Measurements from ENCODE around the gene PLK5. TPM values are rescaled to one million over a fixed set of nuclear protein-coding genes. Genes with fewer than 3 reads are reported as not detected.

Gene PLK5
- total RNA-seq, 1 donor, result not detected

DNA sequence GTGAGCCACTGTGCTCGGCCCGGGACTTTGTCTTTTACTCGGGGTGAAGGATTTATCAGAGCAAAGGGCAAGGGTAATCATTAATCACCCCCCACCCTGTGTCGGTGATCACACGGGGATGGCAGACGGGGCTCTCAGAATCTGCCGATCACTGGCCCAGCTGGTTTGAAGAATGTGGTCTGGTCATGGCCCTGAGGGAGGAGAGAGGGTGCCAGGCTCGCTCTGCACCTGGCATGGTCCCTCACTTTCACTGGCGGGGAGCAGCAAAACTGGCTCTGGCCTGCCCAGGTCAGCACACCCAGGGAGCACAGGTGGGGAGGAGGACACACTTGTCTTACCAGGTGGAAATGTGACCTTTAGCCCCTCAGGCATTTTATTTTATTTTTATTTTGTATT, 22.7 kb upstream of the PLK5 start:
- Histone ChIP-seq H3K4me3 (ENCODE audit: low read length) (no peak overlapping the region), H3K9me3 (ENCODE audit: low read depth, low read length) (no peaks in the 10 kb centered on the region), H3K27me3 (ENCODE audit: insufficient read depth, low read length) (peaks cover 9% of the 10 kb centered on the region), H3K4me1 (ENCODE audit: insufficient read depth, low read length) (peaks cover 7% of the 10 kb centered on the region)

DNA sequence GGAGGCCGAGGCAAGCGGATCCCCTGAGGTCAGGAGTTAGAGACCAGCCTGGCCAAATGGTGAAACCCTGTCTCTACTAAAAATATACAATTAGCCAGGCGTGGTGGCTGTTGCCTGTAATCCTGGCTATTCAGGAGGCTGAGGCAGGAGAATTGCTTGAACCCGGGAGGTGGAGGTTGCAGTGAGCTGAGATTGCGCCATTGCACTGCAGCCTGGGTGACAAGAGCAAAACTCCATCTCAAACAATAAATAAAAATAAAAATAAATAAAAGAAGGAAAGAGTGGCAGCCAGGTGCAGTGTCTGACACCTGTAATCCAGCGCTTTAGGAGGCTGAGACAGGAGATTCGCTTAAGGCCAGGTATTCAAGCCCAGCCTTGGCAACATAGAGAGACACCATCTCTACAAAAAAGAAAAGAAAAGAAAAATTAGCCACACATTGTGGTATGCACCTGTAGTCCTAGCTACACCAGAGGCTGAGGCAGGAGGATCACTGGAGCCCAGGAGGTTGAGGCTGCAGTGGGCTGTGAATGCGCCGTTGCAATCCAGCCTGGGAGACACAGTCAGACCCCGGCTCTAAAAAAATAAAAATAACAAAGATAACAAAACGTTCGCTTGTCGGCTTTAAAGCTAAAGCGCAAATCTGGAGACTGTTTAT, 21.3 kb upstream of the PLK5 start:
- peaks cover 12% of the 10 kb centered on the region for H3K4me1 ChIP-seq (ENCODE audit: insufficient read depth, low read length)
- H3K4me3 ChIP-seq (ENCODE audit: low read length), result no peak overlapping the region
- H3K9me3 ChIP-seq (ENCODE audit: low read depth, low read length), result no peaks in the 10 kb centered on the region
- H3K27me3 ChIP-seq (ENCODE audit: insufficient read depth, low read length), result peaks cover 9% of the 10 kb centered on the region

DNA sequence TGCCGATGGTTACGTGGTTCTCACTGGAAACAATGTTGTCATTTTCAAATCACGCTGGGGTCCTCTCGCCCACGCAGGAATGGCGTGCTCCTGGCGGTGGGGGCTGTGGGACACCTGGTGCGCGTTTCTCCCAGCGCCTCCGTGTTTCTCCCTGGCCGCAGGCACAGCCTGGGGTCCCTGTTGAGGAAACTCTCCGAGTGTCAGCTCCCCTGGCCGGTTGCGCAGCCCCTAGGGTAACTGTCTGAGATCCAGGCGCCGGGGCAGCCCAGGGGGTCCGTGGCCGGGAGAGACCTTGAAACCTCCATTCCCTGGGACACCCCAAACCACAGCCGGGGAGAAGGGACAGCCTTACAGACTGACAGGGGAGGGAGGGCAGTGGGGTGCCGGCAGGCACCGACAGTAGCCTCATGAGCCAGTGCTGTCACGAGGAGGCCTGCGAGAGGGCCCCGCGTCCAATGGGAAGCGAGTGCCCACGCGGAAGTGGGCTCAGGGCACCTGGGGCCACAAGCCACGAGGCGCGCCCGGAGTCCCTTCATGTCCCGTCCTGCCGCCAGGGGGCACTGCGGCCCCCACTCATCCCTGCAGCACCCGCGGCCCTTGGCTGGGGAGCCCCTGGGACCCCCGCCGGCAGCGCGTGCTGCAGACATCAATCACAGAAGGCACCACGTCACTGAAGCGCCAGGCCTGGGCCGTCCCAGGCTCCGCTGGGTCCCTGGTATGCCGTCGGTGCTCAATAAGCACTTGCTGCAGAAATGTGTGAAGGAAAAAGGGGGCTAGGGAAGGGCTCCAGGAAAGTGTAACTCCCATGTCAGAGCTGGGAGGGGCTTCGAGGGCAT, 20.6 kb upstream of the PLK5 start:
- Histone ChIP-seq H3K27me3 (ENCODE audit: insufficient read depth, low read length) (peaks cover 9% of the 10 kb centered on the region), H3K4me1 (ENCODE audit: insufficient read depth, low read length) (peaks cover 17% of the 10 kb centered on the region), H3K9me3 (ENCODE audit: low read depth, low read length) (no peaks in the 10 kb centered on the region), H3K4me3 (ENCODE audit: low read length) (no peak overlapping the region)

DNA sequence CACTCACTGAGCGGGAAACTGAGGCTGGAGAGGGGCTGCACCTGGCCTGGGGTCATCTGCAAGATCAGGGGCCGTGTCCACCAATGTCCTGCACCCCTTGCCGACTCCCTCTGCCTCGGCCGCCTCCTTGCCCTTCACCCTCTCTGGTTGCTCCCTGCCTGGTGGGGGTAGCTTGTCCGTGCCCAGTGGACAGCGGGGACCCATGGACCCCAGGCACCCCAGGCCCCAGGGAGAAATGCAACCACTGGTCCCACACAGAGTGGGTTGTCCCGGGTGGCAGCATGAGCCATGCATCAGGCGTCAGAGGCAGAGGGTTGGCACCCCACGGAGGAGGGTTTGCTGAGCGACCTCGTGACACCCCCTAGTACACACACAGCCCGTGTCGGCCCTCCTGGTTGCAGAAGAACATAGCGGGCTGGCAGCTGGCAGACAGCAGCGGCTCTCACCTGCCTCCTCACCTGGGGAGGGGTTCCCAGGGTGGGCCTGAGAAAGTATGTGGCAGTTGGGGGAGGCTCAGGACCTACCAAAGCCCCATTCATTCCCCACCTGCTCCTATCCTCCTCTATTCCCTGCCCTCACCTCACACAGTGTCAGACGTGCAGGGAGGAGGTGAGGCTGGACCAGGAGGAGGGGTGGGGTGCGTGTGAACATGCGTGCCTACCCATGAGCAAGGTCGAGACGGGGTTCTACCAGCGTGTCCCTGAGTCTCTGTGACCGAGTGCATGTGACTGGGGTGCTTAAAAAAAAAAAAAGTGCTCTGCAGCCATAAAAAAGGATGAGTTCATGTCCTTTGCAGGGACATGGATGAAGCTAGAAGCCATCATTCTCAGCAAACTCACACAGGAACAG, 19.7 kb upstream of the PLK5 start:
- Histone ChIP-seq H3K4me3 (ENCODE audit: low read length) (no peak overlapping the region), H3K9me3 (ENCODE audit: low read depth, low read length) (no peaks in the 10 kb centered on the region), H3K4me1 (ENCODE audit: insufficient read depth, low read length) (peaks cover 20% of the 10 kb centered on the region), H3K27me3 (ENCODE audit: insufficient read depth, low read length) (peaks cover 12% of the 10 kb centered on the region)

DNA sequence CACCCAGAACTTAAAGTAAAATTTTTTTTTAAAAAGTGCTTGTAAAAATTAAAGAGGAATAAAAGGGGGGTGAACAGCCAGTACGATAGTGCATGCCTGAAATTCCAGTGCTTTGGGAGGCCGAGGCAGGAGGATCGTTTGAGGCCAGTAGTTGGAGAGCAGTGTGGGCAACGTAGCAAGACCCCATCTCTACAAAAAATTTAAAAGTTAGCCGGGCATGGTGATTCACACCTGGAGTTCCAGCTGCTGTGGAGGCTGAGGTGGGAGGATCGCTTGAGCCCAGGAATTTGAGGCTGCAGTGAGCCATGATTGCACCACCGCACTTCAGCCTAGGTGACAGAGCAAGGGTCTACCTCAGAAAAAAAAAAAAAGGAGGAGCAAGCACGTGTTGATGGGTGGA, 18.9 kb upstream of the PLK5 start:
- no peaks in the 10 kb centered on the region for H3K9me3 ChIP-seq (ENCODE audit: low read depth, low read length)
- peaks cover 15% of the 10 kb centered on the region for H3K27me3 ChIP-seq (ENCODE audit: insufficient read depth, low read length)
- peaks cover 20% of the 10 kb centered on the region for H3K4me1 ChIP-seq (ENCODE audit: insufficient read depth, low read length)
- no peak overlapping the region for H3K4me3 ChIP-seq (ENCODE audit: low read length)

DNA sequence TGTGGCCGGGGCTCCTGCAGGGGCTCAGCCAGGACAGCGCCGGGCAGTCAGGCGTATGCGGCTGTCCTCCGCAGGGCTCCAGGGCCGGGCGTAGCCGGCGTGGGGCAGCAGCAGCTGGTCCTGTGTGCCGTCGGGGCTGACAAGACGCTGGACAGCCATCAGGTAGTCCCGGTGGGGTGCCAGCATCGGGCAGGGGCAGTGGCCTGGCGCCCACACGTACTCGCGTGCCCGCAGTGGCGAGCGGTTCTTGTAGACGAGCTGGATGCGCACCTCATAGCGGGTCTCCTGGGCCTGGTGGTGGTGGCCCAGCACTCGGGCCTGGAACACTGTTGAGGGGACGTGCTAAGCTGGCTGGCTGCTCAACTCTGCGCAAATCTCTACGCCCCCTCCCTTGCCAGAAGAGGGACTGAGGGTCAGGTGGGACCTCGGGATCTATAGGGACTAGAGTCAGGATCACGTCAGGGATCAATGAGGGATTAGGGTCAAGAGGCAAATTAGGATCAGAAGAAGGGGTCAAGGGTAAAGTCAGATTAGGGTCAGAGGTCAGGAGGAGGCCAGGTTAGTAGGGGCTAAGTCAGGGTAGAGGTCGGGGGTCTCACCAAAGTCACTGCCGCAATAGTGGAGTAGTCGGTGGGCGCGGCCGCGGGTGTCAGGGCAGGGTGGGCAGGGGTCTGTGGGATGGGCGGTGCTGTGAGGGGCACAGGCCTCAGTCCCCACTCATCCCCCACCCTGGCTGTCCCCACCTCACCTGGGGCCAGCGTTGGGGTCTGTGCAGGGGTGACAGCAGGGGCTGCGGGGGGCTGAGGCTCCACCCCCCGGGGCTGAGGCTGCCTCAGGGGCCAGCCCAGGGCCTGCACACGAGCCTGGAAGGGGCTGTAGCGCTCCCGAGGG, 17.6 kb upstream of the PLK5 start:
- Histone ChIP-seq H3K4me3 (ENCODE audit: low read length) (no peak overlapping the region), H3K4me1 (ENCODE audit: insufficient read depth, low read length) (peaks cover 20% of the 10 kb centered on the region), H3K27me3 (ENCODE audit: insufficient read depth, low read length) (peaks cover 16% of the 10 kb centered on the region), H3K9me3 (ENCODE audit: low read depth, low read length) (no peaks in the 10 kb centered on the region)

DNA sequence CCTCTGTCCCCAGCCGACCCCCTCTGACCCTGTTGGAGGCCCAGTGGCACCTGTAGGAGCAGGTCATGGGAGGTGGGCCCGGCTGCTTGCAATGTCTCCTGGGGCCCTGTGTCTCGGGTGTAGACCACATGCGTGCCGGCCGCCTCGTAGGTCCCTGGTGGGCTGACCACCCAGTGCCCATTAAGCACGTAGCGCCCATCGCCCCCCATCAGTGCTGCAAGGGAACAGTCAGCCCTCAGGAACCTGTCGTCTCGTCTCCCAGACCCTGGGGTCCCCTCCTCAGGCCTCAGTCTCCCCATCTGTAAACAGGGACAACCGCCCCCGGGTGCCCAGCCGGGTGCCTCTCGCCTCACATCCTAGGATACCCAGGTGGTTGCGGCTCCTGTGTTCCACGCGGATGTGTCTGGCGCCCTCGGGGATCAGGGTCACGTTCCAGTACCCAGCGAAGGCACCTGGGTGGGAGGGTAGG, 16.7 kb upstream of the PLK5 start:
- no peaks in the 10 kb centered on the region for H3K9me3 ChIP-seq (ENCODE audit: low read depth, low read length)
- peaks cover 16% of the 10 kb centered on the region for H3K27me3 ChIP-seq (ENCODE audit: insufficient read depth, low read length)
- H3K4me3 ChIP-seq (ENCODE audit: low read length), result no peak overlapping the region
- peaks cover 20% of the 10 kb centered on the region for H3K4me1 ChIP-seq (ENCODE audit: insufficient read depth, low read length)

DNA sequence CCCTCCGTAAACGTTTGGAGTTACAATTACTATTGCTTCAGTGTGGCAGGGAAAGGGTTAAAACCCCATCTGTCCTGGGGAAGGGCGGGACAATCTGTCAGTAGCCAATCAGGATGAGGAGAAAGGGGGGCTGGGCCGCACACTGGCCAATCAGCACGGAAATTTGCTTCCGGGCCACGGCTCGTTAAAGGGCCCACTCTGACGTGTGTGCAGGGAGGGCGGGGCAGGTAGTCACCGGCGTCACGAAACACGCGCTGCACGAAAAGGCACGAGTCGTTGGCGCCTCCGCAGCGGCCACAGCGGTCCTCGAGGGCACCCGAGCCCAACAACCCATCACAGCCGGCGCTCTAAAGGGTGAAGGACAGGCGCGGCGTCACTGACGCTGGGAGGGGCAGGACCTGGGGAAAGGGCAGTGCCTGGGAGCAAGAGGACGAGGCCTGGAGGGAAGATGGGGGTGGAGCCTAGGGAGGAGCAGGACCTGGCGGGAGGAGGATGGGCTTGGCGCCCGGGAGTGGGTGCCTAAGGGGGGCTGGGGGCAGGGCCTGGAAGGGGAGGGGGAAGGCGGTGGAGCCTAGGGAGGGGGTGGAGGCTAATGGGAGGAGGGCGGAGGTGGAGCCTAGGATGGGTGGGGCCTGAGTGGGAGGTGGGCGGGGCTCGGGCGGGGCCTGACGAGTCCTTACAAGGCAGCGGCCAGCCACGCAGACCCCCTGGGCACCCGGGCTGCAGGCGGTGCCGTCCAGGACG, 15.9 kb upstream of the PLK5 start:
- Histone ChIP-seq H3K9me3 (ENCODE audit: low read depth, low read length) (no peaks in the 10 kb centered on the region), H3K27me3 (ENCODE audit: insufficient read depth, low read length) (peaks cover 14% of the 10 kb centered on the region), H3K4me1 (ENCODE audit: insufficient read depth, low read length) (peaks cover 23% of the 10 kb centered on the region), H3K4me3 (ENCODE audit: low read length) (peak overlapping the region; percentile 16)

DNA sequence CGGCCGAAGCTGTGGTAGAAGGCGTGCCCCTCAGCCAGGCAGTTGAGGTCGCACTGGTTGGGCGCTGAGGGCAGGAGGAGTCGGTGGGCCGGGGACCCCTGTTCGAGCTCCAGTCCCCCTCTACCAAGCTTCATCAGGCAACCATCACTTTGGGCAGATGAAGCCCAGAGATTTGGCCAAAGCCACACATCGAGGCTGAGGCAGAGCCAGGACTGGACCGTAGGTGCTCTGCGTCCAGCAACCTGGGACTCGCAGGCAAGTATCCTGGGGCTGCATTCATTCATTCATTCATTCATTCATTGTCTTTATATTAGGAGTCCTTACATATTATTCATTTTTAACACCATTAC, 15.4 kb upstream of the PLK5 start:
- Histone ChIP-seq H3K4me3 (ENCODE audit: low read length) (no peak overlapping the region), H3K9me3 (ENCODE audit: low read depth, low read length) (no peaks in the 10 kb centered on the region), H3K27me3 (ENCODE audit: insufficient read depth, low read length) (peaks cover 13% of the 10 kb centered on the region), H3K4me1 (ENCODE audit: insufficient read depth, low read length) (peaks cover 18% of the 10 kb centered on the region)

DNA sequence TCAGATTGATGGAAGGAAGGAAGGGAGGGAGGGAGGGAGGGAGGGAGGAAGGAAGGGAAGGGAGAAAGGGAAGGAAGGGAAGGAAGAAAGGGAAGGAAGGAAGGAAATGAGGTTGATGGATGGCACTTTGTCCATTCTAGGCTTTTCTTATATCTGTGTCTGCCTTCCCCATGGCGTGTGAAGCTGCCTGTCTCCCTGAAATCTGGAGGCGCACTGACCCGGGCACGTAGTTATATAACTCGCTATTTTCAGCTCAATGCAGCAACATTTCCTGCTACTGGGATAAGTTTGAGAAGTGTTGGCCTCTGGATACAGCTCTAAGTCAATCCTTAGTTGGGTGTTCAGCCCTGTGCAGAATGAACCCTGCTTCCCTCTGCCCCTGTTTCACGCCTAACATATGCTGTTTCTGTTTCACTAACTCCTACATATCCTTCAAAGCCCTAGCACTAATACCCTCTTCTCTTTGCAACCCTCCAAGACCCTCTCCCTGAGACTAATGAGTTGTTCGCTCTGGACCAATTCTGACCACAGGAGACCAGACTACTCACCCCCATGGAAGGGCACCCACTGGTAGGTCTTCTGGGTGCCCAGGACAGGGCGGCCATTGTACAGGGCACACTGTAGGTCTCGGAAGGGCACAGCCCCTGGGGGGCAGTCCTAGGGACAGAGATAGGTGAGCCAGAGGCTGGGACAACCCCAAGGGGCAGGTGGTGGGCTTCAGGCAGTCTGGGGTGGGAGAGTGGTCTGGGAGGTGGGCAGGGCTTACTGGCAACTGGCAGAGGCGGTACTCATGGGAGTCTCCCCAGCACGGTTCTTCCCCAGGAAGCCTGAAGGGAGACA, 14.1 kb upstream of the PLK5 start:
- Histone ChIP-seq H3K4me1 (ENCODE audit: insufficient read depth, low read length) (peaks cover 19% of the 10 kb centered on the region), H3K27me3 (ENCODE audit: insufficient read depth, low read length) (peaks cover 8% of the 10 kb centered on the region), H3K9me3 (ENCODE audit: low read depth, low read length) (no peaks in the 10 kb centered on the region), H3K4me3 (ENCODE audit: low read length) (no peak overlapping the region)

DNA sequence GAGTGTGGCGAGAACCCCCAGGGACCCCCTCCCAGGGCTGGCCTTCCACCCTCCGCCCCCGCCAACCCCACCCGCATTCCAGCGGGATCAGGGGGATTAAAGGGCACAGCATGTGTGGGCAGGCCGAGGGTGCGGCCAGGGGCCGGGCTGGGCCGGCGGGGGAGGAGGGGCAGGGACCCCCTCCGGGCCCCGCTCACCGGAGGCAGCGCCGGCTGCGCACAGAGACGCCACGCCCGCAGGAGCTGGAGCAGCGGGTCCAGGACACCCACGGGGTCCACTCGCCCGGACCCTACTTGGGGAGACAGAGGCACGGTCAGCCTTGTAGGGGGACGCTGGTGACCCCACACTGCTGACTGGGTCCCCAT, 13.5 kb upstream of the PLK5 start:
- Histone ChIP-seq H3K4me3 (ENCODE audit: low read length) (no peak overlapping the region), H3K27me3 (ENCODE audit: insufficient read depth, low read length) (peaks cover 10% of the 10 kb centered on the region), H3K4me1 (ENCODE audit: insufficient read depth, low read length) (peaks cover 19% of the 10 kb centered on the region), H3K9me3 (ENCODE audit: low read depth, low read length) (no peaks in the 10 kb centered on the region)

DNA sequence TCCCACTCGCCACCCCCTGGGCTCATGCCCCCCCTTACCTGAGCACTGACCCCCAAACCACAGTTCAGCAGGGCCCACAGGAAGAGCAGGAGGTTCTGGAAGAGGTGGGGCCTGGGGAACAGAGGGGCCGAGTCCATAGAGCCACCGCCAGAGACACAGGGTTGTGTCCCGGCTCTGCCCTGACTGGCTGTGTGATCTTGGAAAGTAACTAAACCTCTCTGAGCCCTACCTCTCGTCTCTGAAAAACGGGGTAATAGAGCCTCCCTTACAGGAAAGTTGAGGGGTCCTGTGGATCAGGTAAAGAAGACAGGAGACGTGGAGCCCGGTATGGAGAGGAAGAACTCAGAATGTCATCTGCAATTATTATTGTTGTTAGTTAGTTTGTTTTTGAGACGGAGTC, 13.1 kb upstream of the PLK5 start:
- H3K4me1 ChIP-seq (ENCODE audit: insufficient read depth, low read length), result peaks cover 19% of the 10 kb centered on the region
- H3K4me3 ChIP-seq (ENCODE audit: low read length), result no peak overlapping the region
- H3K9me3 ChIP-seq (ENCODE audit: low read depth, low read length), result no peaks in the 10 kb centered on the region
- H3K27me3 ChIP-seq (ENCODE audit: insufficient read depth, low read length), result peaks cover 10% of the 10 kb centered on the region
